MG63 (cell line): ENCODE results near the gene C1orf167. TPM values are rescaled to one million over a fixed set of nuclear protein-coding genes. Genes with fewer than 3 reads are reported as not detected.
"Not testable (repeated sequence)": the region's sequence is repeated elsewhere in the genome, so short reads cannot be mapped to it uniquely, and the experiment has no call there.

Experiments used
- DNase-seq: peaks from one replicate; pipeline ENCODE4 v3.0.0-alpha.2; 2020
- H3K27me3 ChIP-seq: fragments of 250-450 bp; sonication (Bioruptor Pico); 2 replicates; pipeline ENCODE4 v1.5.1; 2020; ENCODE audit warnings: mild to moderate bottlenecking, moderate library complexity
- H3K36me3 ChIP-seq: fragments of 250-450 bp; sonication (Bioruptor Pico); 2 replicates; pipeline ENCODE4 v1.5.1; 2020; ENCODE audit warnings: mild to moderate bottlenecking, moderate library complexity
- H3K4me3 ChIP-seq: fragments of 250-450 bp; sonication (Bioruptor Pico); 2 replicates; pipeline ENCODE4 v1.5.1; 2020; ENCODE audit warnings: mild to moderate bottlenecking, moderate library complexity
- H3K9me3 ChIP-seq: fragments of 250-450 bp; sonication (Bioruptor Pico); 2 replicates; pipeline ENCODE4 v1.5.1; 2020; ENCODE audit warnings: mild to moderate bottlenecking, moderate library complexity
- total RNA-seq: library from RNA; depleted of rRNA; stranded (reverse); fragments of >200 nt; shearing (Covaris generic); gene quantifications from 2 replicates; pipeline ENCODE4 v1.2.3, GENCODE V29; 2014; ENCODE audit warnings: low replicate concordance

The C1orf167 gene
- total RNA-seq, 1 experiment from 2014 or later: not detected

DNA sequence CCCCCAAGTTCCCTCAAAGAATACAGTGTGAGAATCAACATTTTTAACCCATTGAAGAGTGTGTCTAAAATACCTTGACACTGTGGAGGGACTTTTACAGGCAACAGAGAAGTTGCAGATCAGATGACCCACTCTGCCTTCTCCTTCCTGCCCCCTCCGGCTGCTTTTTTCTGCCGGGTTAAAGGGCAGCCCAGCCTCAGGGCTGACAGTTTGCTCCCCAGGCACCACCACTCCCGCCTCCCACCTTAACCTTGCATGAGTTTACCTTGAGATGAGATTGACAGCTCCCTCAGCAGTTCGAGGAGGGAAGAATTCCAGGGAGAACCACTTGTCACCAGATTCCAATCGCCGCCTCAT is 40.6 kb downstream of the C1orf167 start:
- no peaks in the 10 kb centered on the region for H3K27me3 ChIP-seq
- DNase-seq: no peak
- H3K9me3 ChIP-seq: no peaks in the 10 kb centered on the region
- H3K4me3 ChIP-seq: no peak overlapping the region
- H3K36me3 ChIP-seq: peaks cover 5% of the 10 kb centered on the region; the same call in 1 of the 2 replicates

DNA sequence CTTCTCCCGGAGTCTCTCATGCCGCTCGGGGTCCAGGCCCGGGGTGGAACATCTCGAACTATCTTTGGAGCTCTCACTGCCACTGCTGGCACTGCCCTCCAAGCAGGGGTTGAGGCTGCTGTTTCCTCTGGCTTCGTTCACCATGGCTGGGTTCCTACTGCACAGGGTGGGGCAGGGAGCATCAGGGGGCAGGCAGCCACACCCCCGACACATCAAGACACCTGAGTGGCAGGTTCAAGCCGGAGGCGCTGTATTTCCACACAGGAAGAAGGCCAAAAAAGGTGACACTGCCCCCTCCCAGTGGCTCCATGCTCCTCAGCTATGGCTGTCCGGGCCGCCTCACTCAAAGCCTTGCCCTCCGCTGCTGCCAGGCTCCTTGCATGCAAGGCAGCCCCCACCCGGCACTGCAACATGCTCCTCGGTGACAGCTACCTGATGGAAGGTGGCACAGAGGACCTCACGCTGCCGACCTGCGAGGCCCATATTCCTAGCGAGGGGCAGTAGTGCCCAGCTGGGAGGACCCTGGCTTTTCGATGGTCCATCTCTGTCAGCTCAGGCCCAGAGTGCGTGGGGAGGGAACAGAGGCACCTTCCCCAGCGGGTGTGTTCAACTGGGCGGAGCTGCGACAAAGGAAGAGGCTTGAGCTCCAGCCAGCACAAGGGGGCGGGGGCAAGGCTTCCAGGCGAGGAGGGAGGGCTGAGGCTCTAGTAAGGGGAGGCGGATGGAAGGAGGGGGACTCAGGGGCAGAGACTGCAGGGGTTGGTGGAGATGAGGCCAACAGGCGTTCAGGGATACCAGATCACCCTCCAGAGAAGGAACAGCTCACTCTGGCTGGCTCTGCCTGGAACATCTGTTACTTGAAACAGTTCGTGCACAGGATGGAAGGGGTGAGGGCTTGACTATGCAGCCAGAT is 41.2 kb downstream of the C1orf167 start:
- H3K4me3 ChIP-seq: no peak overlapping the region
- peaks cover 10% of the 10 kb centered on the region for H3K36me3 ChIP-seq
- DNase-seq: peak; percentile 77
- no peaks in the 10 kb centered on the region for H3K9me3 ChIP-seq
- H3K27me3 ChIP-seq: no peaks in the 10 kb centered on the region

DNA sequence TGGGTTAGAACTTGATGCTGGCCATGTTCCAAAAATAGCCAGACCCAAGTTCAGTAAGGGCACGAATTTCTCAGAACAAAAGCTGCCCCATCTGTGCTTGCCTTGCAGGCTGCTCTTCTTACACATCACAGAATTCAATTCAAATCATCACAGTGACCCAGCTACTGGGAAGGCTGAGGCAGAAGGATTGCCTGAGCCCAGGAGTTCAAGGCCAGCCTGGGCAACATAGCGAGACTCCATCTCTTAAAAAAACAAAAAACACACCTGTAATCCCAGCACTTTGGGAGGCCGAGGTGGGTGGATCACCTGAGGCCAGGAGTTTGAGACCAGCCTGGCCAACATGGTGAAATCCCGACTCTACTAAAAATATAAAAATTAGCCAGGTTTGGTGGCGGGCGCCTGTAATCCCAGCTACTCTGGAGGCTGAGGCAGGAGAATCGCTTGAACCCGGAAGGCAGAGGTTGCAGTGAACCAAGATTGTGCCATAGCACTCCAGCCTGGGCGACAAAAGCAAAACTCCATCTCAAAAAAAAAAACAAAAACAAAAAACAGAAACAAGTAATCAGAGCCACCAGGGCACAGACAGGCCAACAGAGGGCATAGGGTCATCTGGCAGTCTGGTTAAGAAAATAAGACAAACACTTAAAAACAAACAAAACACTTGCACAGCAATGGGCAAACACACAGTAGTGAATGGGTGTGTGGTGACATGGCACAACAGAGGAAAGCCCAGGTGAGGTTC is 42.1 kb downstream of the C1orf167 start:
- not testable (repeated sequence) for H3K9me3 ChIP-seq

DNA sequence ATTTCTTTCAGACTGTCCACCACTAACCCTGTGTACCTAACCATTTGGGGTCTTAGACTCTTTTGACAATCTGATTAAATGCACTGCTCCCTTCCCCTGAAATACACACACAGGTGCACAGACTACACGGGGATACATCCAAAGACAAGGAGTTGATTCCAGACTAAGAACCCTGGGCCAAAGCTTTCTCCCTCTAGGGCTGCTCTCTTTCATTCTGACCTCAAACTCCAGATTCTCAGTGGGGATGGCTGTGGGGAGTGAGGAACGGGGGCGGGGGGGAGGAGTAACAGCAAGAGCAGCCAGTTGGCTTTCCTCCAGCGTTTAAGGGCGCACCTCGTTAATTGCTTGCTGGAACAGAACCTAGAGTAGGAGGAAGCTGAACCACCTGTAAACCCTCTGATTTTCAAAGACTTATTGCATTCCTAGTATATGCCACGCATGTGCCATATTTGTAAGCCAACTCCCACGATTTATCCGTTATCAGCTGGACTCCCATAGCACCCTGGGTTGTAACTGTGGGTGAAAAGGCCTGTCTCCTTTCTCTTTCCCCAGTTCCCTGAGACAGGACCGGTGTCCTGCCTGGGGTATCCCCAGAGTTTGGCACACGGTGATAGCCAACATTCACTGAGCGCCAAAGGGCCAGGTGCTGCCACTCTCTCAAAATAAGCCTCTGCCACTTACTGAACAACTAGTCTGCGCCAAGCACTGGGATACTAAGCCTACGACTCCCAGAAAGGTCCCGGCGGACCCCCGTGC is 42.9 kb downstream of the C1orf167 start:
- H3K4me3 ChIP-seq: peak overlapping the region; percentile 83
- no peaks in the 10 kb centered on the region for H3K9me3 ChIP-seq
- DNase-seq: peak; percentile 38
- H3K27me3 ChIP-seq: no peaks in the 10 kb centered on the region
- H3K36me3 ChIP-seq: peaks cover 21% of the 10 kb centered on the region

More for the DNA sequence above, 42.1 kb downstream of the C1orf167 start:
- H3K27me3 ChIP-seq, DNase-seq, H3K4me3 ChIP-seq: not testable (repeated sequence)
- H3K36me3 ChIP-seq: peaks cover 15% of the 10 kb centered on the region

DNA sequence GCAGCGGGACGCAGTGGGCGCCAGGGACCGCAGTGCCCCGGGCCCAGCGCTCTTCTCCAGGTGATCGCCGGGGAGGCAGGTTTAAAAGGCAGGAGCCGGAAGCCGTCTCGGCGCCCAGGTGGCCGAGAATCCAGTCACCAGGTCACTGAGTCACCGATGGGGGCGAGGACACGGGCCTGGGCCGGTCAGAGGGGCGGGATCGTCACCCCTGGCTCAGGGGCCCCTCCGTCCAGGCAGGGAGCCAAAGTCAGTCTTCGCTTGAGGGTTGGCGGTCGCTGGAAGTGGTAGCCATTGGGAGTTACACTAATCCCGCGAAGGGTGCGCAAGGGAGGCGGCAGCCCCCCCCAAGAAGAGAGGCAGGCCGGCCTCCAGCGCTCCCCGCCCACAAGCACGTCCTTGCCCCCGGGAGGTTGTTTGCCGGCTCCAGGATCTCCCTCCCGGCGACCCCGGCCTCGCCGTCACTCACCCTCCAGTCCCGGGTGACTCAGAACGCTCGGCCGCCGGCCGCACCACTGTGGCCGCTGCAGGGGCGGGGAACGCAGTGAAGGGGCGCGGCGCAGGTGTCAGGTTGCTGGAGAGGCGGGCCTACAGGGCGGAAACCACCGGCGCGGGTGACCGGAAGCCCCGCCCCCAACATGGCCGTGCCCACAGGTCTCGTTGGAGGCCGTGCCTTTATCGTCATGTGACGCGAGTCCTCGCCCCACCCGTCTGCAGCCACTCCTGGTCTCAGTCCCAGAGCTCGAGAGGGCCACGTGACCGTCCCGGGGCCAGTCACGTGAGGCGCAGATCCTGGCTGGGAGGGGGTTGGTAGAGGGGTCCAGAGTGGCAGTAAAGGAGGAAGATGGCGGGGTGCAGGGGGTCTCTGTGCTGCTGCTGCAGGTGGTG is 43.7 kb downstream of the C1orf167 start, which contains the start of the genes CLCN6 and MTHFR:
Gene CLCN6, plus strand, starts transcription at position 770 of the 885 bp plus-strand sequence. Its CDS starts 72 bp downstream, at position 842.
Gene MTHFR, minus strand, starts transcription at position 543 of the 885 bp plus-strand sequence. CDS start 2,848 bp downstream, outside the sequence.
- Histone ChIP-seq H3K9me3 (no peaks in the 10 kb centered on the region), H3K27me3 (no peaks in the 10 kb centered on the region), H3K36me3 (peaks cover 24% of the 10 kb centered on the region), H3K4me3 (peak within 1 kb of the TSS; percentile 83)
- DNase-seq: peak; percentile 99

DNA sequence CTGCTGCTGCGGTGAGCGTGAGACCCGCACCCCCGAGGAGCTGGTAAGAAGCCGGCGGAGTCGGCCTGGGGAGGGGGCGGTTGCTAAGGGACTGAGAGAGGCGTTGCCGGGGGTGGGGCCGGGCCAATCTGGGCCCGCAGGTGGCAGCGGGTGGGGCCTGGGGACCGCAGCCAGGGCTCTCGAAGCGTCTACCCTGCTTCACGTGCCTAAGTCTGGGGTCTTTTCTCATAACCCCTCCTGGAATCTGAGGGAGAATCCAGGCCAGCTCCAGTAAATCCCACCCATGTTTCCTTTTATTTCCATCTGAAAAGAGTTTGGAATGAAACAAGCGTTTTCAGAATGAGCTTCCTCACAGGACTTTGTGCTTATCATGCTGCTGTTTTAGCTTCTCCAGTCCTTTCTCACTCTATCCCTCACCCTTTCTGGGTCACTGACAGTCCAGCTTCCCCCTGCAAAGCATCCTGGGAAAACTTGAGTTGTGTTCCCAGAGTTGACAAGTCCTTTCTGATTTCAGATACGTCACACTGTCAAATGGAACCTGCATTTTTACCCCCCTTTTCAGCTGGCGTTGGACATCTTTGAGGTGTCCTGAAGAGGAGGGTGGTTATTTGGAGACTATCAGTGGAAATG is 44.4 kb downstream of the C1orf167 start:
- peaks cover 24% of the 10 kb centered on the region for H3K36me3 ChIP-seq
- DNase-seq: no peak

DNA sequence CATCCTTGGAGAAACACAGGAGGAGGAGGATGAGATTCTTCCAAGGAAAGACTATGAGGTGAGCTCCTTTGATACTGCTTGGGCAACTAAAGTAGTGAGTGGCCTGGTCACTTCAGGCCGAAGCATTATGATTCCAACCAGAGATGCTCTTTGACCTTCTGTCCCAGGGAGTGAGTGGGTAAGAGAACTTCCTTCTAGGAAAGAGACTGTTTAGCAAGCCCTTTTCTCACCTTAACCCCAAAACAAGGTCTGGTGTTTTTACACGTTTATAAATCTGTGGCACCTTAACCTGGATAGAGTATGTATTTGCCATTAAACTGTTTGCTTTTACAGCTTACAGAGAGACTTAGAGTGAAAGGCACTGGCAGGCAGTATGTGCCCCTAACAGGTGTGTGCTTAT is 45.1 kb downstream of the C1orf167 start:
- H3K9me3 ChIP-seq: no peaks in the 10 kb centered on the region
- H3K27me3 ChIP-seq: no peaks in the 10 kb centered on the region
- H3K36me3 ChIP-seq: peaks cover 24% of the 10 kb centered on the region
- no peak for DNase-seq
- peak overlapping the region; percentile 83 for H3K4me3 ChIP-seq

More for the DNA sequence above, 44.4 kb downstream of the C1orf167 start:
- H3K4me3 ChIP-seq: peak overlapping the region; percentile 83
- no peaks in the 10 kb centered on the region for H3K9me3 ChIP-seq
- no peaks in the 10 kb centered on the region for H3K27me3 ChIP-seq

DNA sequence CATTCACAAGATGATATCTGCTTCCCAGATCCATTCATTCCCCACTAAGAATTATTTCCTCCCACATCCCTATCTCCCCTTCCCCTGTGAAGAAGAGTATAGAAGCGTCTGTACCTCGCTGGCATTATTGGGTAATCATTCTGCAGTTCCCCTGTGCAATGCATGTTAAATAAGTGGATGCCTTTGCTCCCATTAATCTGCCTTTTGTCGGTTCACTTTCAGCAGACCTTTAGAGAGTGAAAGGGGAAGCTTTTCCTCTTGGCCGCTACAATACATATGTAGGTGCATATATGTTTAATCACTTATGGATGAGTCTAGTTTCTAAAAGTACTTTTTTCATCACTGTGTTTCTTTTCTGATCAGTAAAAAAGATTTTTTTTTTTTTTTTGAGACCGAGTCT is 51.0 kb downstream of the C1orf167 start:
- peaks cover 31% of the 10 kb centered on the region for H3K36me3 ChIP-seq

DNA sequence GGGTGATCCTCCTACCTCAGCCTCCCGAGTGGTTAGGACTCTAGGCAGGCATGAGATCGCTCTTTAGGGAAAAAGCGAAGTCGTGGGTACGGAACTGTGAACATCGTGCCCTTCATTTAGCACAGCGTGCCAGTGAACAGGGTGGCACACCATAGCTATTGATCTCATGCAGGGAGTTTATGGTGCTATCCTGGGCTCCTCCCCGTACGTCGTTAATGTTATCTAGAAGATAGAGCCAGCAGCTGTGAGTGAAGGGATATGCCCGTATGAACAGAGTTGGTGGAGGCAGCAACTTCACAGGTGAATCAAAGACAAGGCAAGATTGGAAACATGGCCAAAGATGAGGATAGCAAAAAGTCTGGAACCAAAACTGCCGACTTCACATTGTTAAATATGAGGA is 55.2 kb downstream of the C1orf167 start:
- no peaks in the 10 kb centered on the region for H3K27me3 ChIP-seq
- peaks cover 38% of the 10 kb centered on the region for H3K36me3 ChIP-seq
- no peak overlapping the region for H3K4me3 ChIP-seq
- DNase-seq: no peak
- H3K9me3 ChIP-seq: no peaks in the 10 kb centered on the region

More for the DNA sequence above, 51.0 kb downstream of the C1orf167 start:
- DNase-seq: no peak
- no peaks in the 10 kb centered on the region for H3K9me3 ChIP-seq
- no peak overlapping the region for H3K4me3 ChIP-seq
- no peaks in the 10 kb centered on the region for H3K27me3 ChIP-seq

DNA sequence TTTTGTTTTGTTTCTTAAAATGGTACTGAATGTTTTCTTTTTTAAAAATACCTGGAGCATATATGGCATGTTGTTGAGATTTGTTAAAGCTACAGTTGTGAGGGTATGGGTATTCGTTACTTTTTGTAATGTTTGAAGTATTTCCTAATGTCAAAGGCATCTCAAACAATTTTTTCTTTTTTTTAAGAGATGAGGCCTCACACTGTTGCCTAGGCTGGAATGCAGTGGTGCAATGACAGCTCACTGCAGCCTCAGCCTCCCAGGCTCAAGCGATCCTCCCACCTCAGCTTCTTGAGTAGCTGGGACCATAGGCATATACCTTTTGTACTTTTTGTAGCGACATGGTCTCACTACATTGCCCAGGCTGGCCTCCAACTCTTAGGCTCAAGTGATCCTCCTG is 60.1 kb downstream of the C1orf167 start:
- no peak for DNase-seq
- no peak overlapping the region for H3K4me3 ChIP-seq
- no peaks in the 10 kb centered on the region for H3K27me3 ChIP-seq
- H3K36me3 ChIP-seq: peaks cover 29% of the 10 kb centered on the region
- no peaks in the 10 kb centered on the region for H3K9me3 ChIP-seq

DNA sequence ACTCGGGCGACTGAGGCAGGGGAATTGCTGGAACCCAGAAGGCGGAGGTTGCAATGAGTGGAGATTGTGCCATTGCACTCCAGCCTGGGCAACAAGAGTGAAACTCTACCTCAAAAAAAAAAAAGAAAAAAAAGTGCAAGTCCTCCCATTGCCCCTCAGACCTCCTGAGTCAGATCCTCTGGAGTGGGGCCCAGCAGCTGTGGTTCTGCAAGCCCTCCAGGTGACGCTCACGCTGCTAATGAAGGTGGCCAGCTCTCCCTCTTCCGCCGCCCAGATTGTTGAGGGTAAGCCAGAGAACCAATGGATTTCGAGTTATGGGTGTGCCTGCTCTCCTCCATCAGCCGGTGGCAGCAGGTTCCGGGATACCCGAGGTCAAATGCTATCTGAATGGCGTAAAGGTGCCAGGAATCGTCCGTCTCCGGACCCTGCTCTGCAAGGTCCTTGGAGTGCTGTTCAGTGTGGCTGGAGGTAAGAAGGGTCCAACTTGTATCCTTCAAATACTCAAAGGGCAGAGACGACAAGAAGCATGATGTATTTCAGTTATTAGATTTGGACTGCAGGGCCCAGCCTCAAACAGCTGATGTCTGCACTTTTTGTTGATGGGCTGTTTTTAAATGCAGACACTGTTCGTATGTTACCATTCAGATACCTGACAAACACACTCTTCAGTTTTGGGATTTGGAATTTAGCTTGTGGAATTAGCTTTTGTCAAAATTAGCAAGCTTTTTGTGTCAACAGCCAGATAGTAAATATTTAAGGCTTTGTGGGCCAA is 61.6 kb downstream of the C1orf167 start:
- no peaks in the 10 kb centered on the region for H3K27me3 ChIP-seq
- peaks cover 22% of the 10 kb centered on the region for H3K36me3 ChIP-seq
- H3K9me3 ChIP-seq: no peaks in the 10 kb centered on the region
- no peak overlapping the region for H3K4me3 ChIP-seq
- DNase-seq: no peak

DNA sequence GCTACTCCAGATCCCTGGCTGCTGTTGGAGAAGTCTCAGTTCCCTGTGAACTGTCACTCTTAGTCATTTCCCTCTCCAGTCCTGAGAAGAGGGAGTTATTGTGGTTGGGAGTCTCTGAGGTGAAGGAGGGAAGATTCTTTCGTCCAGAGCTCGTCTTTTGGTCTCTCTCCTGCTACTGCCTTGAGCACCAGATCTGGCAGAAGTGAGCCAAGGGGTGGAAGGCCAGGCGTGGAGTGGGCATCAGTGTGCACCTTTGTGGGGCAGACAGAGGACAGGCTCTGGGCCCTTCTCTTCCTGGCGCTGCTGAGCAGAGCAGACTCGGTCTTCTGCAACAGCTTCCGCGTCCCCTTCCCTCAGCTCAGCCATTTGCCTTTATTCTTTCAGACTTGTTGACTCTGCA is 63.1 kb downstream of the C1orf167 start:
- Histone ChIP-seq H3K9me3 (no peaks in the 10 kb centered on the region), H3K36me3 (peaks cover 22% of the 10 kb centered on the region), H3K4me3 (no peak overlapping the region), H3K27me3 (no peaks in the 10 kb centered on the region)
- DNase-seq: no peak

DNA sequence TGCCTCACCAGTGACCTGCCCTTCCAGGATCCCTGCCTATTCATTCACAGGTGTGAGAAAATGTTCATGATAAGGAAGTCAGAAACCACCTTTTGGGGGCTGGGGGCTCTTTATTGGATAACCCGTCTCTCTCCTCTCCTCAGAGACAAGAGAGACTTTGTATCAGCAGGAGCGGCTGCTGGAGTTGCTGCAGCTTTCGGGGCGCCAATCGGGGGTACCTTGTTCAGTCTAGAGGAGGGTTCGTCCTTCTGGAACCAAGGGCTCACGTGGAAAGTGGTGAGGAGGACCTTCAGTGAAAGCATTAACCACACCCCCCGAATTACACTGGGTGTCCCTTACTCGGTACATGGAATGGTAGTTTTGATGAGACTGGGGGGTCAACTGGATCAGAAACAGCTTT is 65.0 kb downstream of the C1orf167 start:
- Histone ChIP-seq H3K27me3 (no peaks in the 10 kb centered on the region), H3K4me3 (no peak overlapping the region), H3K36me3 (peaks cover 21% of the 10 kb centered on the region), H3K9me3 (no peaks in the 10 kb centered on the region)
- no peak for DNase-seq

DNA sequence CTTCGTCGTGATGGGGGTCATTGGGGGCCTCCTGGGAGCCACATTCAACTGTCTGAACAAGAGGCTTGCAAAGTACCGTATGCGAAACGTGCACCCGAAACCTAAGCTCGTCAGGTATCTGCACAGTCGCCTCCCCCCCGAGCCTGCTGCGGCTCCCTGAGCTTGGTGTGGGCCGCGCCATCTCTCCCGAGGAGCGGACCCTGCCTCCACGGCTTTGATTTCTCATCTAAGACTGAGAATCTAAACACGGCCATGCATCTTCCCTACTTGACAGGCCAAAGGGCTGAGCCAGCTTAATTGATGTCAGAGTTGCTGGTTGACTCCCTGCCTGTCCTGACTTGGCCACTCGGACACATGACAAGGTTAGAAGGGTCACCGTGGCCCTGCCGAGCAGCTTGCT is 66.5 kb downstream of the C1orf167 start:
- Histone ChIP-seq H3K4me3 (no peak overlapping the region), H3K27me3 (no peaks in the 10 kb centered on the region), H3K36me3 (peaks cover 23% of the 10 kb centered on the region), H3K9me3 (no peaks in the 10 kb centered on the region)
- DNase-seq: no peak
